Activated CD8-positive, alpha-beta T cell treated with anti-CD3 and anti-CD28 coated beads for 36 hours (primary cell): Measurements from ENCODE around the gene C11orf21. TPM values are rescaled to one million over a fixed set of nuclear protein-coding genes. Genes with fewer than 3 reads are reported as not detected.

Experiments used
- ATAC-seq: fragments of 200-7000 bp; cut with Tn5 transposase; one replicate; pipeline ENCODE4 v1.10.0; 2021; ENCODE audit warnings: mild to moderate bottlenecking, moderate library complexity
- CTCF ChIA-PET: fragments of 350-600 bp; sonication (Branson Sonifier 250); formaldehyde crosslinking; loops from one replicate; lab custom pipeline; 2021; ENCODE audit warnings: antibody characterized with exemption; lab: Charles Lee
- POLR2A ChIA-PET: fragments of 350-600 bp; sonication (Branson Sonifier 250); formaldehyde crosslinking; loops from one replicate; lab custom pipeline; 2021; ENCODE audit warnings: antibody characterized with exemption; lab: Charles Lee
- DNase-seq: peaks from one replicate; pipeline ENCODE4 v3.0.0-alpha.2; 2020
- H3K27ac Mint-ChIP-seq: one replicate; pipeline ENCODE4 v1.8.0; 2021; ENCODE audit warnings: mild to moderate bottlenecking, mixed read lengths
- H3K27me3 Mint-ChIP-seq: one replicate; pipeline ENCODE4 v1.8.0; 2021; ENCODE audit warnings: mixed read lengths
- H3K36me3 Mint-ChIP-seq: one replicate; pipeline ENCODE4 v1.8.0; 2021; ENCODE audit warnings: low read depth, mixed read lengths
- H3K4me1 Mint-ChIP-seq: one replicate; pipeline ENCODE4 v1.8.0; 2021; ENCODE audit warnings: low read depth, mixed read lengths
- H3K4me3 Mint-ChIP-seq: one replicate; pipeline ENCODE4 v1.8.0; 2021; ENCODE audit warnings: mild to moderate bottlenecking, moderate library complexity, mixed read lengths
- H3K9me3 Mint-ChIP-seq: one replicate; pipeline ENCODE4 v1.8.0; 2021; ENCODE audit warnings: mixed read lengths
- intact Hi-C: fragments of 100-400 bp; cut with micrococcal nuclease; formaldehyde crosslinking; loops from one replicate; pipeline ENCODE4 v1.10.0; 2022
- total RNA-seq, 2 experiments: library from RNA; stranded (reverse); gene quantifications; one replicate each; pipeline ENCODE4 v1.2.3, GENCODE V29; 2021
- TF ChIP-seq, protein P1 (sequence below): fragments of 200-600 bp; IDR thresholded peaks from one replicate; pipeline ENCODE4 v1.8.0; 2022; ENCODE audit warnings: antibody characterized with exemption, mild to moderate bottlenecking

Gene C11orf21
- total RNA-seq, 2 experiments from 2014 or later = 2.1 to 2.2 TPM

GRCh38 chr11:2256951-2257700 is 44.6 kb downstream of the C11orf21 start:
- ChIA-PET CTCF (no interaction called here), POLR2A (no interaction called here)
- intact Hi-C loops = no loop called here
- no peak for DNase-seq
- no peaks in the 10 kb centered on the region for H3K4me1 Mint-ChIP-seq
- TF ChIP-seq, protein P1, sequence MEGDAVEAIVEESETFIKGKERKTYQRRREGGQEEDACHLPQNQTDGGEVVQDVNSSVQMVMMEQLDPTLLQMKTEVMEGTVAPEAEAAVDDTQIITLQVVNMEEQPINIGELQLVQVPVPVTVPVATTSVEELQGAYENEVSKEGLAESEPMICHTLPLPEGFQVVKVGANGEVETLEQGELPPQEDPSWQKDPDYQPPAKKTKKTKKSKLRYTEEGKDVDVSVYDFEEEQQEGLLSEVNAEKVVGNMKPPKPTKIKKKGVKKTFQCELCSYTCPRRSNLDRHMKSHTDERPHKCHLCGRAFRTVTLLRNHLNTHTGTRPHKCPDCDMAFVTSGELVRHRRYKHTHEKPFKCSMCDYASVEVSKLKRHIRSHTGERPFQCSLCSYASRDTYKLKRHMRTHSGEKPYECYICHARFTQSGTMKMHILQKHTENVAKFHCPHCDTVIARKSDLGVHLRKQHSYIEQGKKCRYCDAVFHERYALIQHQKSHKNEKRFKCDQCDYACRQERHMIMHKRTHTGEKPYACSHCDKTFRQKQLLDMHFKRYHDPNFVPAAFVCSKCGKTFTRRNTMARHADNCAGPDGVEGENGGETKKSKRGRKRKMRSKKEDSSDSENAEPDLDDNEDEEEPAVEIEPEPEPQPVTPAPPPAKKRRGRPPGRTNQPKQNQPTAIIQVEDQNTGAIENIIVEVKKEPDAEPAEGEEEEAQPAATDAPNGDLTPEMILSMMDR = no peak
- no peak overlapping the region for H3K4me3 Mint-ChIP-seq
- H3K36me3 Mint-ChIP-seq = no peaks in the 10 kb centered on the region
- H3K9me3 Mint-ChIP-seq = peaks cover 2% of the 10 kb centered on the region
- no peak overlapping the region for H3K27ac Mint-ChIP-seq
- ATAC-seq = no peak
- no peaks in the 10 kb centered on the region for H3K27me3 Mint-ChIP-seq

- H3K27ac Mint-ChIP-seq = no peak overlapping the region
- H3K4me3 Mint-ChIP-seq = no peak overlapping the region
- H3K27me3 Mint-ChIP-seq = no peaks in the 10 kb centered on the region
- ChIA-PET POLR2A (no interaction called here), CTCF (no interaction called here)
- H3K9me3 Mint-ChIP-seq = peaks cover 2% of the 10 kb centered on the region
- intact Hi-C loops = no loop called here
- H3K4me1 Mint-ChIP-seq = no peaks in the 10 kb centered on the region
- no peaks in the 10 kb centered on the region for H3K36me3 Mint-ChIP-seq
- no peak for ATAC-seq
- TF ChIP-seq, protein P1 = no peak
- DNase-seq = no peak
These were observed 45.3 kb downstream of the C11orf21 start for GRCh38 chr11:2256293-2256913.

DNA sequence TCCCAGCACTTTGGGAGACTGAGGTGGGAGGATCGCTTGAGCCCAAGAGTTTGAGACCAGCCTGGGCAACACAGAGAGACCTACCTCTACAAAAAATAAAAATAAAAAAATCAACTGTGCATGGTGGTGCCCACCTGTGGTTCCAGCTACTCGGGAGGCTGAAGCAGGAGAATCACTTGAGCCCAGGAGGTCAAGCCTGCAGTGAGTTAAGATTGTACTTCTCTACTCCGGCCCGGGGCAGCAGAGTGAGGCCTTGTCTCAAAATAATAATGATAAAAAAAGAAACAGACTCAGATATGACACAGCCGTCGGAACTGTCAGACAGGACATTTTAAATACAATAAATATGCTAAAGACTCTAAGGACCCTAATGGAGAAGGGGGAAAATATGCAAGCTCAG is 49.7 kb downstream of the C11orf21 start:
- intact Hi-C loops = no loop called here
- ChIA-PET CTCF (interaction anchor here (0.8 kb wide), 1 partner anchor 53 kb away, joined by 4 read pairs; no protein-coding TSS in a partner anchor), POLR2A (no interaction called here)
- TF ChIP-seq, protein P1 = no peak
- H3K4me1 Mint-ChIP-seq = no peaks in the 10 kb centered on the region
- no peak for ATAC-seq
- no peaks in the 10 kb centered on the region for H3K27me3 Mint-ChIP-seq
- no peak overlapping the region for H3K4me3 Mint-ChIP-seq
- H3K27ac Mint-ChIP-seq = no peak overlapping the region
- H3K36me3 Mint-ChIP-seq = no peaks in the 10 kb centered on the region
- DNase-seq = no peak
- peaks cover 2% of the 10 kb centered on the region for H3K9me3 Mint-ChIP-seq

DNA sequence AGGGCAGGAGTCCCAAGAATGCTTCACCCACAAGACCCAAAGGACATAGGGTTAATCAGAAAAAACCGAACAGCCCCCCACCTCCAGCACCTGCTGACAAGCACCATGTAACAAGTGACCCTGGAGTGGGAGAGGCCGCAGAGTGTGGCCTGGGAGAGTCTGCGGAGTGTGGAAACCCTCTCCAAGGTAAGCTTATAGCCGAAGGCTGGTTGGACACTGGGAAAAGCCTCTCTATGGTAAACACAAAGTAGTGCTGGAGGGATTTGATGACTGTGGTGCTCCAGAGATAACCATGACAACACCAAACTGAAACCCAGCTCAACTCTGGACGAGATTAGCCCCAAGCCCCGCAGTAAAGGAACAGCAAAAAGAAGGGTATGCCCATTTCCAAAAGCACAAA is 50.6 kb downstream of the C11orf21 start:
- Mint-ChIP-seq H3K27me3 (no peaks in the 10 kb centered on the region), H3K27ac (no peak overlapping the region), H3K4me3 (no peak overlapping the region), H3K4me1 (no peaks in the 10 kb centered on the region), H3K36me3 (no peaks in the 10 kb centered on the region), H3K9me3 (peaks cover 2% of the 10 kb centered on the region)
- DNase-seq = no peak
- intact Hi-C loops = no loop called here
- ATAC-seq = no peak
- TF ChIP-seq, protein P1 = no peak
- POLR2A ChIA-PET = no interaction called here
- CTCF ChIA-PET = no interaction called here

DNA sequence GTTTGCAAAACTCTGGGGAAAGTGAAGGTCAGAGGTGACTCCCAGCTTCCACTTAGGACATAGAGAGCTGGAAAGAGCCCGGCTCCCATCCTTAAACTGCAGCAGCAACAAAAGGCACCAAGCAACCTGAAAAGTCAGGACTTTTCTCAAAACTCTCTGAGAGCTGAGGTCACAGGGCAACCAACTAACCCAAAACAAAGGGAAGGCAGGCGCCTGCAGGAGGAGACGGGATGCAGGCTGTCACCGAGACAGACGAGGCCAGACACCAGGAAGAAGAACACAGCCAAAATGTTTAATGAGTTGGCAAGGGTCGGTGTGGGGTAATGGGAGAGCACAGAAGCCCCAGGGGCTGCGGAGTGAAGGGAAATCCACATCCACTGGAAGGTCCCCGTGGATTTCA is 51.2 kb downstream of the C11orf21 start:
- CTCF ChIA-PET = no interaction called here
- Mint-ChIP-seq H3K27ac (no peak overlapping the region), H3K4me3 (no peak overlapping the region), H3K4me1 (no peaks in the 10 kb centered on the region), H3K9me3 (peaks cover 2% of the 10 kb centered on the region), H3K27me3 (no peaks in the 10 kb centered on the region), H3K36me3 (no peaks in the 10 kb centered on the region)
- TF ChIP-seq, protein P1 = no peak
- intact Hi-C loops = no loop called here
- POLR2A ChIA-PET = no interaction called here
- ATAC-seq = no peak
- DNase-seq = no peak
